DMS53 treated with DMSO at 0.1 percent for 48 hours (cell line): ENCODE measurements around the gene DNM3.
"Not testable (repeated sequence)": the region's sequence is repeated elsewhere in the genome, so short reads cannot be mapped to it uniquely, and the experiment has no call there.

ENCODE experiments used
- DNase-seq: peaks from one replicate; lab custom pipeline; 2025; ENCODE audit not compliant: unreplicated experiment; lab: John Stamatoyannopoulos, UW

DNM3 gene

DNA sequence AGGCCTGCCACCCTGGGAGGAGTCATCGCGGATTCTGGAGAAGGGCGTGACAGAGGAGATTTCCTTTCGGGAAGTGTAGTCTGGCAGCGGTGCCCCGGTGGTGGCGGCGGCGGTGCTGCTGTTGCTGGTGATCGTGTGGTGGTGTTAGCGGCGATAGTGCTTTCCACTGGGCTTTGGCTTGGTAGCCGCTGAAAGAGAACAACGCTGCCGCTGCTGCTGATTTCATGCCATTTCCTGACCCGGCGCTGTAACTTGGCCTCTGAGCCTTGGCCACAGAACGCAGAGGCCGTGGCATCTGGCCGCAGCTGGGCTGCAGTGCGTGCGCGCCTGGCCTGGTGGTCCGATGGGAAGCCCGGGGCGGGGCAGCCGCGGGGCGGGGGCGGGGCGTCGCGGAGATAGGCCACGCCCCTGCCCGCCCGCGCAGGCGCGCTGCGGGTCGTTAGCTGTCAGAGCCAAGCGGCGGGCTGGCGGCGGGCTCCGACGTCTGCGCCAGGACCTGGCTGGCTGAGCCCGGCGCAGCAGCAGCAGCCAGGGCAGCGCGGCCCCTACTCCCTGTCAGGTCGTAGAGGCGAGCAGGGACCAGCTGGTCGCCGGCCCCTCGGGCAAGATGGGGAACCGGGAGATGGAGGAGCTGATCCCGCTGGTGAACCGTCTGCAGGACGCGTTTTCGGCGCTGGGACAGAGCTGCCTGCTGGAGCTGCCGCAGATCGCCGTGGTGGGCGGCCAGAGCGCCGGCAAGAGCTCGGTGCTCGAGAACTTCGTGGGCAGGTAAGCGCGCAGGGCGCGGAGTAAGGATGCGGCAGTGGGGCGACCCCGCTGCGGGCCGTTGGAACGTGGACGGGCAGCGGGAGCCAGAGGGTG is at the start of gene DNM3:
Gene DNM3 (plus strand): TSS at position 449 of the 861 bp plus-strand sequence. CDS start 159 bp downstream, at position 608.
- peak; percentile 79 for DNase-seq

DNA sequence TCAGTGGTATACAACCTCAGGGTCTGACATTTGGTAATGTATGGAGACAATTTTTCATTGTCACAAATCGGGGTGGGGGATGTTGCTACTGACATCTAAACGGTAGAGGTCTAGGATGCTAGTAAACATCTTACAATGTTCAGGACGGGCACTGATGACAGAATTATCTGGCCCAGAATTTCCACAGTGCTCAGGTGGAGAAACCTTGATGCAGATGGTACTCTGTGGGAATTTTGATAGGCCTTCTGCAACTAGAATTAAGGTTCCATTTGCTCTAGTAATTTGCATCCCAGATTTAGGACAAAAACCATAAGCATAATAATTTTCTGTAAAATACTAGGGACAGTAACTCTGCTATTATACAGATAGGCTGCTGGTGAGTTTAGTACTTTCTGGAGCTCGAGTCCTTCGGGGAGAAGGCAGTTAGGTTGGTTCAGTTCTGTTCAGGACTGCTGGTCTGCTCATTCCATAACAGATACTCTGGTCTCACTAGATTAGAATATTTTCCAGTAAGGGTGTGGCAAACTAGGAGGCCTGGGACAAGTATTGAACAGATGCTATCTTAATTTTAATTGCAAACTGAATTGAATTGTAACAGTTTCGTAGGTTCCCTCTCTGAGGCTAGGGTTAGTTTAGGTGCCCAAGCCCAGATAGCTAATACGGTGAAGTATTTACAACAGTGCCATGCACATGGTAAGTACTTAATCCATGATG is 48.5 kb upstream of the DNM3 start:
- no peak for DNase-seq

DNA sequence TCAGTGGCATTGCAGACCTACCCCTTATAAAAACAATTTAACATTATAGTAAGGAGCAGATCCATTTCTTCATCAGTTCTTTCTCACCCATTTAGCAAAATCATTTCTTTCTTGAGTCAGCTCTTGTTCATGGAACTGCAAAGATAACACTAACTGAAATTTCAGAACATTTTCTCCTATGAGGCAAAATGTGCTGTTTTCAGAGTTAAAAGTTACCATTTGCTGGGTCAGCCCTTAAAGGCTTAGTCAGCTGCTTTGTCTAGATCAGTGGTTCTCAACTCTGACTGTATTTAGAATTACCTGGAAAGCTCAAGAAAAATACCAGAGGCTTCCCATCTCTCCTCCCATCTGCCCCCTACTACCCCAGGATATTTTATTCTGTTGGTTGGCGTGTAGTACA is 47.7 kb upstream of the DNM3 start:
- no peak for DNase-seq

DNA sequence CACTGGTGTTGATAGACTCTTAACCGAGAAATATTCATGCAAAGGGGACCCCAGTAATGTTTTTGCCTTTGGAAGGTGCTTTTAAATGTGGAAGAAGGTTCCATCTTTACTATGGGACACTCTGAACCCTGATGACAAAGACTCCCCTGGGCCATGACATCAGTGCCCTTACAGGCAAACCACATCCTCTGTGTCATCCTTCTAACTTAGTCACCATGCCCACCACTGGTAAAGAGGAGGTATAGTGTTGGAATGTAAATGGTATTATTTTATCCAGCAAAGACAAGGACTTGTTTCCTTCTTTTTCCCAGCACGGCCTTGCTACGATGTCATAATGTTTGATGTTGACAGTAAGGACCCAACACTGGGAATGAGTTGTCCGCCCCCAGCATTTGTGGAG is 47.2 kb upstream of the DNM3 start:
- DNase-seq: no peak

DNA sequence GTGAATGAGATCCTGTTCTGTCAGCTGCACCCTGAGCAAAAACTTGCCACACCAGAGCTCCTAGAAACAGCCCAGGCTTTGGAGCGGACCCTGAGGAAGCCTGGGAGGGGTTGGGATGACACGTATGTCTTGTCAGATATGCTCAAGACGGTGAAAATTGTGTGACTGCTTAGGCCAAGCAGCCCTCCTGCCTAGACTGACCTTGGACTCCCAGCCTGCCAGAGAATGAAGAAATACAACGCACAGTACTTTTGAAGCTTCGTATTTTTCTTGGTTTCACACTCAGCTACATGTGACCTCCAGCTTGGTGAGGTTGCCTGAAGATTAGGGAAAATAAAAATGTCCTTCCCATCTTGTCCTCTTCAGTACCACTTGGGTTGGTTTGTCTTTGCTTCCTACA is 44.7 kb upstream of the DNM3 start:
- DNase-seq: no peak

DNA sequence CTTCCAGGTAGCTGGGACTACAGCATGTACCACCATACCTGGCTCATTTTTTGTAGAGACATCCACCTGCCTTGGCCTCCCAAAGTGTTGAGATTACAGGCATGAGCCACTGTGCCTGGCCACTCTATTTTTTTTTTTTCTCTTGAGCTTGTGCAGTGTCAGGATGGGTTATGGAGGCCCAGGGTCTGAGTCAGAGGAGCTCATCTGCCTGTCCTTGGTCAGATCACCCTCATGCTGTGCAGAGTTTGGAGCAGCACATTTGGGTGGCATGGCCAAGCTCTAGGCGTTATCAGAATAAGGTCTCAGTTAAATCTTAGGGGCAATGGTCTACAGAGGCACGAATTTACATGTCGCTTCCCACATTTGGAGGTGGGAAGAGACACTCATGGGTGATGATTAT is 43.0 kb upstream of the DNM3 start:
- DNase-seq: no peak

DNA sequence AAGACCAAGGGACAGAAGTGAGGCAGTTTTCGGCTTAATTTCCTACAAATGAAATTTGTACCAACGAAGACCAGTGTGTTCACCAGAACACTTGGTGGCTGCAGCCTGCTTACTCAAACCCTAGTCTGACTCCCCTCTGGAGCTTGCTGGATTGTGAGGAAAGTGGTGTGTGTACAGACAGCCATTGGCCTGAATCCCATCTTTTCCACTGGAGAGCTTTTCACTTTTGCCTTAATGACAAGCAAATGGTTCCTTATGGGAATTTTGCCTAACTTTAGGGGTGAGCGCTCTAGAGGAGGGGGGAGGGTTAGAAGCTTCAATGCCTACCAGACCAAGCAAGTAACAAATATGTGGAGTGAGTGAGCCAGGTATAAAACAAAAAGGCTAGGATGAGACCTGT is 42.5 kb upstream of the DNM3 start:
- no peak for DNase-seq

DNA sequence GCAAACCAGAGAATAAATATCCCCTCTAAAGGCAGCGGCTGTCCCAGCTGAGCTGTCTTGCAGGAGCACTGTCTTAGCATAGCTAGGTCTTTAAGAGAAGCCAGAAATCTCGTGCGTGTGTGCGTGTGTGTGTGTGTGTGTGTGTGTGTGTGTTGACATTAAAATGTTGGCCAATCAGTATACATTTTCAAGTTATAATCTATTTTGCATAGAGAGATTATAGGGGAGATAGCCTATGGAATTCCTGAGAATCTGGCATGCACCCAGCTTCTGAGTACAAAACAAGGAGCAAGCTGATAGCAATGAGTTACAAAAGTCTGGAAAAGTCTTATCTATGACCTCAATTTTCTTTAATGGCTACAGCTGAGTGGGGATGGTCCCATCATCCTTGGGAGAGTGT is 42.1 kb upstream of the DNM3 start:
- no peak for DNase-seq

DNA sequence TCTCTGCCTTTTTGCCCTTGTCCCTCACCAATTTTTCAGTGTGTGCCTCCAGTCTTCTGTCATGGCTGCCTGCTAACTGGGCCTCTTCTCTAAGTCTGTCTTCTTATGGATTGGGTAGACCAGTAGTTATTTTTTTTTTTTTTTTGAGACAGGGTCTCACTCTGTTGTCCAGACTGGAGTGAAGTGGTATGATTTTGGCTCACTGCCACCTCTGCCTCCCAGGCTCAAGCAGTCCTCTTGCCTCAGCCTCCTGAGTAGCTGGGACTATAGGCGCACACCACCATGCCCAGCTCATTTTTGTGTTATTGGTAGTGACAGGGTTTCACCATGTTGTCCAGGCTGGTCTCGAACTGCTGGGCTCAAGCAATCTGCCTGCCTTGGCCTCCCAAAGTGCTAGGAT is 41.6 kb upstream of the DNM3 start:
- DNase-seq: not testable (repeated sequence)

DNA sequence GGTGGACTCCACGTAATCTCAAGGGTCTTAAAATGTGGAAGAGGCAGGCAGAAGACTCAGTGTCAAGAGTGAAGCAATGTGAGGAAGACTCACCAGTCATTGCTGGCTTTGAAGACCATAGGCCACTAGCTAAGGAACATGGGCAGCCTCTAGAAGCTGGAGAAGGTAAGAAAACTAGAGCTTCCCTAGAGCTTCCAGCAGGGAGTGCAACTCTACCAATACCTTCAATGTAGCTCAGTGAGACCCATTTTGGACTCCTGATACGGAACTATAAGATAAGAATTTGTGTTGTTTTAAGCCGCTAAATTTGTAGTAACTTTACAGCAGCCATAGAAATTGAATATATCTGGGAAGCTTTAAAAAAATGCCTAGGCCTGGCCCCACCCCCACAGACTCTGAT is 41.0 kb upstream of the DNM3 start:
- no peak for DNase-seq

DNA sequence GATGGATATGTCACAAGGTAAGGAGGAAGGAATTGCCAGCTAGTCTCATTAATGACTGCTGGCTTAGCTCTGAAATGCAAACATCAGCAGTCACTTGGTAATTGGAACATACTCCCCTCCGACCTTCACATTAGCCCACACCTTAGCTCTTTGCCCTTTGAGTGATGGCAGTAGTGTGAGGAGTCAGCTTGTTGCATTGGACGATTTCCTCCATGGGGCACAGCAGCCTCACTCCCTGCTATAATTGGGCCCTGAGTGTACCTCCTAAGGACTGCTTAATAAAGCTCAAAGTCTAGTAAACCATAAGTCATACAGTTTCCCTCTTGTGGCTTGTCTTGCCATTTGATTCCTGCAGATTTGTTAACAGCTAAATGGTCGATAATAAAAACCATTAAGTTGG is 40.4 kb upstream of the DNM3 start:
- DNase-seq: no peak

DNA sequence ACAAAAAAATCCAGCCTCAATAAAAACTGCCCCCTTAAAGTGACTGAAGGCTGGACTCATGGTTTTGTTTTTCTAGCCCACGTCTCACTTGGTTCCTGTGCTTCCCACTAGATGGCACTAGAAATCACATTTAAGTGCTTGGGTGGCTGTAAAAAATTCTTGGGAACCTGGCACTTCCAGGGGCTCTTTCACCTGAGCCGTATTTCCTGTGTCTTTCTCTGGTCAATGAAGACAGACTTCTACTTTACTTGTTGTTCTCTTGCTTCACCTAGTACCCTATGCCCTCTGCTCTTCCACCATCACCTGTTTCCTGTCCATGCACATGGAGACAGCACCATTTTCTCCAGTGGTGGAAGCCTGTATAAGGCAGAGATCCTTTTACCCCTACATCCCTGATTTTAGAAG is 39.8 kb upstream of the DNM3 start:
- DNase-seq: peak; percentile 71

DNA sequence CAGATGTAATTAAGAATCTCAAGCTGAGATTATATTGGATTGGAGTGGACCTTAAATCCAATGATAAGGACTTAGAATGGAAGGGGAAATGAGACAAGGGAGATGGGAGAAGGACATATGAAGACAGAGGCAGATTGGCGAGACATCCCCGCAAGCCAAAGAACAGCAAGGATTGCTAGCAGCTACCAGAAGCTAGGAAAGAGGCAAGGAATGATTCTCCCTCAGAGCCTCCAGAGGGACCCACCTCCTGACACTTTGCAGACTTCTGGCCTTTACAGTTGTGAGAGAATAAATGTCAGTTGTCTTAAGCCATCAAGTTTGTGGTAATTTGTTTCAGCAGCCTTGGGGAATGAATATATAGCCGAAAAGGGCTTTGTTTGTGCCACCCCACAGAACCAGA is 39.1 kb upstream of the DNM3 start:
- no peak for DNase-seq

DNA sequence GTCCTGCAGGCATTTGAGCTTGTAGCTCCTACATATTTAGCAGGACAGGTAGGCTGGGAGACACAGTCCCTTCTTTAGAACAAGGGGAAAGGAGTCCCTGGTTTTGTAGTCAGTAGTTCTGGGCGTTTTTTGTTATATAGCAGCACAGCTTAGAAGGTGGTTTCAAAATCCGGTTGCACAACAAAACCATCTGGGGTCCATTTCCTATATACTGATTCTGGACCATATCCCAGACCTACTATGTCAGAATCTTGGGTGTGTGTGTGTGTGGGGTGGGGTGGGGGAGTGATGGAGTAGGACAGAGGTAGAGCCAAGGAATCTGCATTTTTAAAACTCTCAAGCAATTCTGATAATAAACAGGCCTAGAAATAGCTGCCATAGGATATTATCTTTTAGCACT is 38.3 kb upstream of the DNM3 start:
- DNase-seq: no peak

DNA sequence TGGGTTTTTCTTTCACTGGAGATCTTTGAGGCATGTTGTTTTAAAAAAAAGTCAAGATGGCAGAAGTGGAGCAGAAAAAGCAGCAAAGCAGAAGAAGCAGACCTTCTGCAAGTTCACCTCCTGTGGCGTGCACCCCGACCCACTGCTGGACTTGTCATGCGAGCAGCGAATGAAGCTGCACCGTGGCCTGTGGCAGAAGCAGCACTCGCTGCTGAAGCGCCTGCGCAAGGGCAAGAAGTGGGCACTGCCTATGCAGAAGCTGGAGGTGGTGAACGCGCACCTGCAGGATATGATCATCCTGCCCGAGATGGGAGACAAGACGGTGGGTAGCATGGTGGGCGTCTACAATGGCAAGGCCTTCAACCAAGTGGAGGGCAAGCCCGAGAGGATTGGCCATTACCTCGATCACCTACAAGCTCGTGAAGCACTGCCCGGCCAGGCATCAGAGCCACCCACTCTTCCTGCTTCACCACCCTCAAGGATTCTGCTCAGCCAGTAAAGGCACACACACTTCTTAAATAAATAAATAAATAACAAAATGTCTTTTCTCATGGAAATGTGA is 37.8 kb upstream of the DNM3 start:
- no peak for DNase-seq

DNA sequence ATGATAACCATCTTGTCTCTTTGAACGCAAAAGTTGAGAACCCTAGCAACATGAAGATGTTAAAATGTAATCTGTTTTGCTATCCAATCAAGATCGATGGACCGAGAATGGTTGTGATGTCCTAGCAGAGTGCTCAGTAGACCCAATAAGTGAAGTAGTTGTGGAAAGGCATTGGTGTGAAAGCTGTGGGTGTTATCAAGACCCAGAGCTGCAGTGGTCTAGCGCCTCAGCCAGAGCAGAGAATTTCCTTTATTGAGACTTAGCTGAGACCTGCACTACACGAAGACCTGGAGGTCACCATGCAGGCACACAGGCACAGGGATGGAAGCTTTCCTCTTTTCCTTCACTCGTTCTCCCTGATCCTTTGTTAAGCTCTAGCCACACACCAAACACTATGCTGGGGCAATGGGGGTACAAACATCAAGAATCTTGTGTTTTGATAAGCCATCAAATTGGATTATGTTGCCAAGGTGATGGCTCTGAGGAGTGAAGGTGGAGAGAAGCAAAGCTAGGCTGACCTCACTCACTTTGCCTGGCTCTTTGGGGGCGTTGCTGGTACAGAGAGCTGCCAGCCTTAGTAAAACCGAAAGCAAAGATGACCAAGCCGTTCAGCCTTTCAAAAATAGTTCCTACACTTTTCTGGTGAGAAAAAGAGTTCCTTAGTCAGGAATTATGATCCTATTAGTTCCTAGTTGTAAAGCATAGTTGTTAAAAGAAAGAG is 35.7 kb upstream of the DNM3 start:
- DNase-seq: no peak

DNA sequence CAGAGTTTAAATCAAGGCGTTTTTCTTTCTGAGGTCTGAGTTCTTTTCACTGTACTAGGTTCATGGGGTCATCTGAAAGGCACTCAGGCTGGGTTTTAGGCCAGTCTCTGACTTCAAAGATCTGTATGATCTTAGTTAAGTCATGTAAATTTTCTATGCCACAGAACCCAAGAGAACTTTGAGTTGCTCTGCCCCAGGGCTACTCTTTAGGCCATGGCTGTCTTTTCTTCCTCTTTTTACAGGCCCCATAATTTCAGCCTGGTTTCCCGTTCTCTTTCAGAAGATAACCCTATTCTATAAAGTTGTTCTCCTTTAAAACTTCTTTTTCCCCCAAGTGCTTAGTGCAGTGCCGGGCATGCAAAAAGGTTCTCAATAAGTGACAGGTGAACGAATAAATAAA is 33.7 kb upstream of the DNM3 start:
- no peak for DNase-seq

DNA sequence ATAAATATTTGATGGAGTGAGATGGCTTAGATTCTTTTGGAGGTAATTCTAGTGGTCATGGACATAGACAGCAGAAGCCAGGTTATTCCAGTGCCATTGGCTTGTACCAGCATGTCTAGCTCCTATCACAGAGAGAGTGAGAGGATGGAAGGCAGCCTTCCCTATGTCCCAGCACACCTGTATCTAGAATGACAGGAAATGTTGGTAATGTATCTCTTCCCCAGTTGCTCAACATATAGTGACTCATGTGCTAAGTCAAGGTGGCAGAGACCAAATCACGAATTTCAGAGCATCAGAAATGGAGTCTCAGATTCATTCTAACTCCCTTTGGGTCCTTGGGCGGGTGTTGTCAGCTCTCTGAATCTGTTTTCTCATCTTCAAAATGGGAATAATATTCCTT is 31.5 kb upstream of the DNM3 start:
- no peak for DNase-seq

DNA sequence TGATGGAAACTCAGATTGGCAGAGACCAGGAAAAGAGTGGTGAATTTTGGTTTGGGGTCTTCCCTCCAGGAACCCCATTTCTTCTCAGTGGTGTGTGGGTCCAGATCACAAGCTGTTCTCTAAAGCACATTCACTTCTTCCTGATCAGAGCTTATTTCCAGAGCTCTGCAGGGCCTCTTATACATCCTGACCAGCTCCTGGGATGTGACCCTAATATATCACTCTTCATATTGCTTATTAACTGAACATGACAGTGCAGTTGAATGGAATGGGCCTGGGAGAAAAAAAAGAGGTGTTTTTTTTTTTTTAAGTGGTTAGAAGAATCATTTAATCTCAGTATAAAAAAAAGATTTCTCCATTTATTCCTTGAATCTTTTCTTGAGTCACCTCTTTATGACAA is 29.6 kb upstream of the DNM3 start:
- no peak for DNase-seq

DNA sequence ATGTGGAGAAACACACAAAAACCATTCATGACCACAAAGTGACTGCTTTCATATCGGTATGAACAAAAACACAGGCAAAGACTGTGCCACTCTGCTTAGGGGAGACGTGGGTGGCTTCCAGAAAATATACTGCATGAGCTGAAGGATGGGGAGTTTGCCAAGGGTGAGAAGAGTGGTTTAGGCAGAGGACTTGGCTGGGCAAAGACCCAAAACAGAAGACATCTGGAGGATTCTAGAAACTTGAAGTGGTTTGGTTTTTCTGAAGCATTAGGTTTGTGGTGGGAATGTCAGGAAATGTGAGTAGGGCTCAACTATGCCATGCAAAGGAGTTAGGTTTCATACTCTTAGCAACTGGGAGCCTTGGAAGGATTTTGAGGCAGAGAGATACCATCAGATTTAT is 26.6 kb upstream of the DNM3 start:
- DNase-seq: no peak

DNA sequence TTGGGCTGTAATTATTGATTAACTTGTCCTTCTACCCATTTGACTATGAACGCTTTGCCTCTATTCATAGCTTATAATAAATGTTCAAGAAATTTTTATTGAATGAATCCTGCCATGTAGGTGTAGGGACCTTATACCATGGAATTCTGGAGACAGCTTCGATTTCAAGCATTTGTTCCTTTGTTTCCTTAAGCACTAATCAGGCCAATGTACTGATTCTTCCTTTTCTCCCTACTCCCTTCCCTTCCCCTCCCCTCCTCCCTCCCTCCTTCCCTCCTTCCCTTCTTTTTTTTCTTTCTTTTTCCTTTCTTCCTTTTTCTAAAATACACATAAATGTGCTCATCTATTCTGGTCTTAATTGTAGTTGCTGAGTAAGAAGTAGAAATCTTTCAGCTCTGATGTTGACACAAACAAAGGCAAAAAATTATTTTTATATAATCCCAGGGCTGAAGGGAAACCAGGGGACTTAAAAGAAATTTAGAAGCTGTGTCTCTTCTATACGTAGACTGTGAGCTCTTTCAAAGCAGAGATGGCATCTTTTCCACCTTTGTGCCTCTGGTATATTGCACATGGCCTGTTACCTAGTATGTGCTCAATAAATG is 24.9 kb upstream of the DNM3 start:
- DNase-seq: no peak
